ENCODE results near the gene CTSC.

GRCh38 chr11:88308576-88308975 lies 29.0 kb downstream of the CTSC start:
- TF ChIP-seq CTCF (IDR thresholded peaks at IDR 0.05; ENCODE audit: low read depth, low read length, poor library complexity, severe bottlenecking) (no peak), EZH2phosphoT487 (IDR thresholded peaks at IDR 0.05; ENCODE audit: borderline replicate concordance, low read length) (no peak)
